IMR-90 (cell line): Measurements from ENCODE around the gene PTPRG. TPM values are rescaled to one million over a fixed set of nuclear protein-coding genes. Genes with fewer than 3 reads are reported as not detected.

Experiments
- ATAC-seq: fragments of 200-7000 bp; cut with Tn5 transposase; 2 replicates; pipeline ENCODE4 v1.9.1; 2020; ENCODE audit warnings: low read depth, mild to moderate bottlenecking, moderate library complexity
- BruUV-seq: library from RNA; stranded (reverse); fragments of 400-500 nt; replicated peaks from 2 replicates; lab custom pipeline; 2021; lab: Mats Ljungman, UMichigan
- CTCF ChIA-PET: fragments of 300-600 bp; formaldehyde crosslinking; extraction: SDS; loops from one replicate; lab custom pipeline; 2021; ENCODE audit warnings: antibody characterized with exemption; lab: Yijun Ruan, JAX
- POLR2A ChIA-PET: fragments of 300-600 bp; sonication (Branson Sonifier 250); formaldehyde crosslinking; loops from one replicate; lab custom pipeline; 2022; ENCODE audit warnings: antibody characterized with exemption; ENCODE audit not compliant: unreplicated experiment; lab: Charles Lee
- DNase-seq: peaks from one replicate; pipeline ENCODE4 v3.0.0; 2013
- H2AFZ ChIP-seq: replicated peaks from 2 replicates; pipeline ENCODE3; 2013; ENCODE audit warnings: low read length, mild to moderate bottlenecking; ENCODE audit not compliant: poor library complexity
- H2AK5ac ChIP-seq: 2 replicates; pipeline ENCODE4 v1.6.1; 2013; ENCODE audit warnings: low read depth, low read length, inconsistent platforms
- H2AK9ac ChIP-seq: replicated peaks from 2 replicates; pipeline ENCODE3; 2013; ENCODE audit warnings: mild to moderate bottlenecking, low read depth, low read length, moderate library complexity; ENCODE audit not compliant: poor library complexity
- H2BK120ac ChIP-seq: 2 replicates; pipeline ENCODE4 v1.6.1; 2013; ENCODE audit warnings: low read depth, low read length, inconsistent platforms
- H2BK15ac ChIP-seq: 3 replicates; pipeline ENCODE4 v1.6.1; 2013; ENCODE audit warnings: low read depth, low read length, inconsistent platforms
- H2BK20ac ChIP-seq: 2 replicates; pipeline ENCODE4 v1.6.1; 2013; ENCODE audit warnings: low read depth, mild to moderate bottlenecking, inconsistent platforms, low read length, moderate library complexity
- H2BK5ac ChIP-seq: 2 replicates; pipeline ENCODE4 v1.6.1; 2013; ENCODE audit warnings: mild to moderate bottlenecking, low read depth, low read length, inconsistent platforms; ENCODE audit not compliant: poor library complexity, severe bottlenecking
- H3K14ac ChIP-seq: replicated peaks from 2 replicates; pipeline ENCODE4 v1.6.1; 2013; ENCODE audit warnings: low read depth, low read length, inconsistent platforms
- H3K18ac ChIP-seq: 2 replicates; pipeline ENCODE4 v1.6.1; 2013; ENCODE audit warnings: low read depth, low read length, control low read depth
- H3K23ac ChIP-seq: 2 replicates; pipeline ENCODE4 v1.6.1; 2013; ENCODE audit warnings: low read depth, low read length, inconsistent platforms
- H3K27ac ChIP-seq: 2 replicates; pipeline ENCODE4 v1.5.1; 2013; ENCODE audit warnings: mild to moderate bottlenecking, control low read depth, low read length; ENCODE audit not compliant: insufficient read depth
- H3K27me3 ChIP-seq: 2 replicates; pipeline ENCODE4 v1.6.1; 2013; ENCODE audit warnings: low read length; ENCODE audit not compliant: control insufficient read depth, insufficient read depth
- H3K36me3 ChIP-seq: 2 replicates; pipeline ENCODE4 v1.6.1; 2013; ENCODE audit warnings: low read length, mixed read lengths; ENCODE audit not compliant: control insufficient read depth, insufficient read depth
- H3K4ac ChIP-seq: 2 replicates; pipeline ENCODE4 v1.6.1; 2013; ENCODE audit warnings: low read depth, low read length, inconsistent platforms
- H3K4me1 ChIP-seq: 2 replicates; pipeline ENCODE4 v1.6.1; 2013; ENCODE audit warnings: low read length, mixed read lengths; ENCODE audit not compliant: control insufficient read depth, insufficient read depth
- H3K4me2 ChIP-seq: 2 replicates; pipeline ENCODE4 v1.6.1; 2013; ENCODE audit warnings: low read depth, mild to moderate bottlenecking, control low read depth, low read length, moderate library complexity
- H3K4me3 ChIP-seq: 2 replicates; pipeline ENCODE4 v1.5.1; 2013; ENCODE audit warnings: low read depth, mild to moderate bottlenecking, control low read depth, low read length, moderate library complexity; ENCODE audit not compliant: insufficient read depth
- H3K56ac ChIP-seq: 2 replicates; pipeline ENCODE4 v1.6.1; 2013; ENCODE audit warnings: low read length, inconsistent platforms; ENCODE audit not compliant: insufficient read depth; ENCODE audit errors: extremely low read depth
- H3K79me1 ChIP-seq, 2 experiments: 2 replicates each; pipeline ENCODE4 v1.6.1; 2013; ENCODE audit warnings: low read length in 2 of 2, inconsistent platforms in 1 of 2, low read depth in 1 of 2
- H3K9ac ChIP-seq: 2 replicates; pipeline ENCODE4 v1.6.1; 2013; ENCODE audit warnings: low read depth, low read length, control low read depth
- H3K9me1 ChIP-seq: 2 replicates; pipeline ENCODE4 v1.6.1; 2013; ENCODE audit warnings: low read length, inconsistent platforms; ENCODE audit not compliant: insufficient read depth
- H3K9me3 ChIP-seq: 2 replicates; pipeline ENCODE4 v1.6.1; 2013; ENCODE audit warnings: low read length; ENCODE audit not compliant: control insufficient read depth, insufficient read depth
- H4K20me1 ChIP-seq: 2 replicates; pipeline ENCODE4 v1.6.1; 2013; ENCODE audit warnings: low read length, inconsistent platforms; ENCODE audit not compliant: insufficient read depth
- H4K5ac ChIP-seq: 2 replicates; pipeline ENCODE4 v1.6.1; 2013; ENCODE audit warnings: mild to moderate bottlenecking, low read depth, low read length, control low read depth
- H4K8ac ChIP-seq, 2 experiments: 2 replicates each; pipeline ENCODE4 v1.6.1; 2013; ENCODE audit warnings: low read depth in 2 of 2, low read length in 2 of 2, control low read depth in 1 of 2, inconsistent platforms in 1 of 2
- H4K91ac ChIP-seq: 2 replicates; pipeline ENCODE4 v1.6.1; 2013; ENCODE audit warnings: low read depth, low read length, inconsistent platforms; ENCODE audit not compliant: insufficient read depth
- CHD1 ChIP-seq: IDR thresholded peaks from 2 replicates; pipeline ENCODE4 v1.6.1; 2012; ENCODE audit warnings: low read depth, low read length, improper control_type of control experiment
- FOS ChIP-seq: fragments of 150-350 bp; IDR thresholded peaks from 2 replicates; pipeline ENCODE4 v1.6.1; 2016; ENCODE audit warnings: low read depth, low read length
- MAFK ChIP-seq: IDR thresholded peaks from 2 replicates; pipeline ENCODE4 v1.6.1; 2012; ENCODE audit warnings: low read depth, low read length, improper control_type of control experiment
- MAZ ChIP-seq: IDR thresholded peaks from 2 replicates; pipeline ENCODE4 v1.6.1; 2012; ENCODE audit warnings: low read depth, mild to moderate bottlenecking, low read length, improper control_type of control experiment, moderate library complexity, borderline replicate concordance
- MXI1 ChIP-seq: IDR thresholded peaks from 2 replicates; pipeline ENCODE4 v1.6.1; 2012; ENCODE audit warnings: low read depth, mild to moderate bottlenecking, low read length, moderate library complexity, borderline replicate concordance
- NFE2L2 ChIP-seq: fragments of 150-350 bp; IDR thresholded peaks from 2 replicates; pipeline ENCODE4 v1.6.1; 2016; ENCODE audit warnings: low read depth, mild to moderate bottlenecking, low read length
- POLR2A ChIP-seq: IDR thresholded peaks from 2 replicates; pipeline ENCODE4 v1.6.1; 2012; ENCODE audit warnings: mild to moderate bottlenecking, low read depth, low read length
- RFX5 ChIP-seq: IDR thresholded peaks from 2 replicates; pipeline ENCODE4 v1.8.0; 2012; ENCODE audit warnings: low read depth, mild to moderate bottlenecking, low read length, moderate library complexity
- SMC3 ChIP-seq: fragments of 150-350 bp; IDR thresholded peaks from 2 replicates; pipeline ENCODE4 v1.6.1; 2016; ENCODE audit warnings: low read depth, mild to moderate bottlenecking, antibody characterized with exemption, low read length, moderate library complexity
- WGBS, 2 experiments: methylation state at CpG; one replicate each; pipeline versions ENCODE4 v1.1.5 to v1.1.7; 2013; ENCODE audit warnings: missing lambda C conversion rate in 2 of 2; ENCODE audit not compliant: insufficient read length in 1 of 2; ENCODE audit errors: extremely low coverage in 2 of 2; 5-methylcytosine and 5-hydroxymethylcytosine counted together
- dilution Hi-C: fragments of 300-500 bp; cut with HindIII; formaldehyde crosslinking; loops from one replicate; pipeline ENCODE4 v1.14.3; 2018; ENCODE audit warnings: low sequenced_read_pairs; ENCODE audit not compliant: unreplicated experiment
- in situ Hi-C: fragments of 300-500 bp; cut with MboI; formaldehyde crosslinking; loops from 3 replicates; pipeline ENCODE4 v1.14.3; 2019; ENCODE audit warnings: low sequenced_read_pairs, inconsistent platforms, mixed read lengths
- intact Hi-C: fragments of 100-400 bp; cut with micrococcal nuclease; formaldehyde crosslinking; loops from 2 replicates; pipeline ENCODE4 v1.10.0; 2022
- polyA plus RNA-seq, 3 experiments: library from polyadenylated mRNA; depleted of rRNA; stranded (reverse); fragments of >200 nt; gene quantifications; 2 replicates each; pipeline ENCODE4 v1.2.3, GENCODE V29; 2012; ENCODE audit warnings: low replicate concordance in 1 of 3
- total RNA-seq: library from RNA; depleted of rRNA; stranded (reverse); fragments of >200 nt; gene quantifications from 2 replicates; pipeline ENCODE4 v1.2.3, GENCODE V29; 2012
- TF ChIP-seq, protein P1 (sequence below): fragments of 150-350 bp; IDR thresholded peaks from 2 replicates; pipeline ENCODE4 v1.6.1; 2017; ENCODE audit warnings: mild to moderate bottlenecking, antibody characterized with exemption, low read length, low read depth

Gene PTPRG
- total and polyA plus RNA-seq, 2 of the 4 experiments (the other 2 are of a cell fraction): 7.7 to 31.0 TPM

DNA sequence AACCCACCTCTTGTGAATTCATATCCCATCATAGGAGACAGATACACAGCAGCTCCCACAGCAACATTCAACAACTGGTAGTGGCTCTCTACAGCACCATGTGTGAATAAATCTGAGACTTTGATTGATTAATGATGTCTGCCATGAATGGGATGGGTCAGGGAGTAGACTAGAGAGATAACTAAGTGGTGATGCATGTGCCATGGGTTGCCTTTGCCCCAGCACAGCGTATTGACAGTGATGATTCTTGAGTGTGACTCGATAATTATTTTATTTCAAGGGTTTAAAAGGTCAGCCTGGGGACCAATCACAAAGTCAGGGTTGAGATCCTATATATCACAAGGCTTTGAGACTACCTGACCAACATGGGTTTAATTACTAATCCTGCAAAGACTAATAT lies 295.9 kb downstream of the PTPRG start:
- in situ Hi-C loops: no loop called here

More for the DNA sequence above, 295.9 kb downstream of the PTPRG start:
- Histone ChIP-seq H3K18ac (no peak overlapping the region), H3K4ac (no peak overlapping the region), H2BK120ac (no peak overlapping the region), H3K4me2 (no peak overlapping the region), H2BK15ac (no peak overlapping the region), H2AK5ac (no peak overlapping the region), H2BK20ac (no peak overlapping the region), H3K9me1 (no peaks in the 10 kb centered on the region; the same call in 1 of the 2 replicates), H3K9ac (no peak overlapping the region), H3K36me3 (no peaks in the 10 kb centered on the region), H4K8ac (no peak overlapping the region), H2BK5ac (no peak overlapping the region), H3K14ac (no peak overlapping the region), H4K91ac (no peak overlapping the region), H3K27me3 (no peaks in the 10 kb centered on the region), H4K20me1 (peaks cover 11% of the 10 kb centered on the region; the same call in 1 of the 2 replicates), H2AFZ (no peak overlapping the region), H4K5ac (no peak overlapping the region), H3K23ac (no peak overlapping the region), H3K4me3 (no peak overlapping the region), H3K79me1 (peaks cover 15 to 42% of the 10 kb centered on the region in 2 experiments), H2AK9ac (no peak overlapping the region), H3K9me3 (no peaks in the 10 kb centered on the region), H3K27ac (no peak overlapping the region), H3K56ac (no peak overlapping the region), H3K4me1 (peaks cover 6% of the 10 kb centered on the region)
- DNase-seq (no peak), ATAC-seq (no peak)
- no CpG with 5 or more reads among the region's 2 CpGs for WGBS, 2 experiments
- ChIA-PET POLR2A (no interaction called here), CTCF (interaction anchor here (0.6 to 1.2 kb wide), 5 partner anchors 14 to 330 kb away, joined by 3 to 4 read pairs (median 4); no protein-coding TSS in a partner anchor)
- dilution Hi-C loops: no loop called here
- no TSS peak for BruUV-seq
- TF ChIP-seq MAZ: no peak
- TF ChIP-seq CHD1: no peak
- no peak for TF ChIP-seq MAFK
- no peak for TF ChIP-seq POLR2A
- no peak for TF ChIP-seq FOS
- no peak for TF ChIP-seq MXI1
- no peak for TF ChIP-seq RFX5
- TF ChIP-seq NFE2L2: no peak
- no peak for TF ChIP-seq SMC3
- TF ChIP-seq, protein P1, sequence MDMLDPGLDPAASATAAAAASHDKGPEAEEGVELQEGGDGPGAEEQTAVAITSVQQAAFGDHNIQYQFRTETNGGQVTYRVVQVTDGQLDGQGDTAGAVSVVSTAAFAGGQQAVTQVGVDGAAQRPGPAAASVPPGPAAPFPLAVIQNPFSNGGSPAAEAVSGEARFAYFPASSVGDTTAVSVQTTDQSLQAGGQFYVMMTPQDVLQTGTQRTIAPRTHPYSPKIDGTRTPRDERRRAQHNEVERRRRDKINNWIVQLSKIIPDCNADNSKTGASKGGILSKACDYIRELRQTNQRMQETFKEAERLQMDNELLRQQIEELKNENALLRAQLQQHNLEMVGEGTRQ: no peak
- intact Hi-C loops: loop anchor here (5.0 kb wide), 1 partner anchor 295 kb away; the partner anchor contains the start of gene PTPRG
